ENCODE measurements around the gene CEL.

CEL gene

GRCh38 chr9:133119103-133119845 lies 57.5 kb downstream of the CEL start:
- no peak for TF ChIP-seq CTCF (IDR thresholded peaks at IDR 0.05; ENCODE audit: insufficient read depth, low read depth, low read length, missing control alignments)
- no peak for DNase-seq (ENCODE audit: low read depth)
- H3K4me3 ChIP-seq (ENCODE audit: low read depth, low read length): no peak overlapping the region

- DNase-seq (ENCODE audit: low read depth): no peak
- H3K4me3 ChIP-seq (ENCODE audit: low read depth, low read length): peak overlapping the region; percentile 67
- TF ChIP-seq CTCF (IDR thresholded peaks at IDR 0.05; ENCODE audit: insufficient read depth, low read depth, low read length, missing control alignments): no peak
These were observed 58.2 kb downstream of the CEL start for GRCh38 chr9:133119846-133120500.

GRCh38 chr9:133120501-133121197 lies 58.9 kb downstream of the CEL start:
- TF ChIP-seq CTCF (IDR thresholded peaks at IDR 0.05; ENCODE audit: insufficient read depth, low read depth, low read length, missing control alignments): no peak
- DNase-seq (ENCODE audit: low read depth): no peak
- H3K4me3 ChIP-seq (ENCODE audit: low read depth, low read length): peak overlapping the region; percentile 67

All from GM12865 (cell line).